ENCODE measurements around the gene SUN3. TPM values are rescaled to one million over a fixed set of nuclear protein-coding genes. Genes with fewer than 3 reads are reported as not detected.
"Not testable (repeated sequence)": the region's sequence is repeated elsewhere in the genome, so short reads cannot be mapped to it uniquely, and the experiment has no call there.

Gene SUN3
- total RNA-seq, 4 donors from 2014 or later, result not detected

DNA sequence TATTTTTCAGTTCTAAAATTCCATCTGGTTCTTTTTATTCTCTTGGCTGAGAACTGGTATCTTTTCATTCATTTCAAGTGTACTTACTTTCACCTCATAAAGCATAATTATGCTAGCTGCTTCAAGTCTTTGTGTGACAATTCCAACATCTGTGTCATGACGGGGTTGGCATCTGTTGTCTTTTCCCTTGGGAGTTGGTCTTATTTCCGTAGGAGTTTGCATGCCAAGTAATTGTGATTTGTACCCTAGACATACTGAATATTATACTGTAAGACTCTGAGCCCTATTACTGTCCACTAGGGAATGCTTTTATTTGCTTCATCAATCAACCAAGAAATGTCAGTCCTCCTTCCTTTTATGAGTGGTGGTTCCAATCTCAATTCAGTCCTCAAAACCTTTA lies 24.9 kb downstream of the SUN3 start:
- H3K4me3 ChIP-seq, result no peak overlapping the region
- TF ChIP-seq POLR2A (IDR thresholded peaks at IDR 0.05), result no peak
- TF ChIP-seq, protein P1, sequence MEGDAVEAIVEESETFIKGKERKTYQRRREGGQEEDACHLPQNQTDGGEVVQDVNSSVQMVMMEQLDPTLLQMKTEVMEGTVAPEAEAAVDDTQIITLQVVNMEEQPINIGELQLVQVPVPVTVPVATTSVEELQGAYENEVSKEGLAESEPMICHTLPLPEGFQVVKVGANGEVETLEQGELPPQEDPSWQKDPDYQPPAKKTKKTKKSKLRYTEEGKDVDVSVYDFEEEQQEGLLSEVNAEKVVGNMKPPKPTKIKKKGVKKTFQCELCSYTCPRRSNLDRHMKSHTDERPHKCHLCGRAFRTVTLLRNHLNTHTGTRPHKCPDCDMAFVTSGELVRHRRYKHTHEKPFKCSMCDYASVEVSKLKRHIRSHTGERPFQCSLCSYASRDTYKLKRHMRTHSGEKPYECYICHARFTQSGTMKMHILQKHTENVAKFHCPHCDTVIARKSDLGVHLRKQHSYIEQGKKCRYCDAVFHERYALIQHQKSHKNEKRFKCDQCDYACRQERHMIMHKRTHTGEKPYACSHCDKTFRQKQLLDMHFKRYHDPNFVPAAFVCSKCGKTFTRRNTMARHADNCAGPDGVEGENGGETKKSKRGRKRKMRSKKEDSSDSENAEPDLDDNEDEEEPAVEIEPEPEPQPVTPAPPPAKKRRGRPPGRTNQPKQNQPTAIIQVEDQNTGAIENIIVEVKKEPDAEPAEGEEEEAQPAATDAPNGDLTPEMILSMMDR (IDR thresholded peaks at IDR 0.05 in 4 of 5, conservative IDR thresholded peaks at IDR 0.05 in 1 of 5), result no peak
- no peaks in the 10 kb centered on the region for H3K27me3 ChIP-seq
- no peaks in the 10 kb centered on the region for H3K36me3 ChIP-seq
- H3K9me3 ChIP-seq, result no peaks in the 10 kb centered on the region
- ATAC-seq, result no peak
- in situ Hi-C loops (cut with MboI; ENCODE audit: low sequenced_read_pairs in 4 of 4), result no loop called here
- DNase-seq, result no peak
- intact Hi-C loops (cut with DNase I; ENCODE audit: low total_unique reads), result no loop called here
- no peaks in the 10 kb centered on the region for H3K4me1 ChIP-seq
- H3K27ac ChIP-seq, result no peak overlapping the region

DNA sequence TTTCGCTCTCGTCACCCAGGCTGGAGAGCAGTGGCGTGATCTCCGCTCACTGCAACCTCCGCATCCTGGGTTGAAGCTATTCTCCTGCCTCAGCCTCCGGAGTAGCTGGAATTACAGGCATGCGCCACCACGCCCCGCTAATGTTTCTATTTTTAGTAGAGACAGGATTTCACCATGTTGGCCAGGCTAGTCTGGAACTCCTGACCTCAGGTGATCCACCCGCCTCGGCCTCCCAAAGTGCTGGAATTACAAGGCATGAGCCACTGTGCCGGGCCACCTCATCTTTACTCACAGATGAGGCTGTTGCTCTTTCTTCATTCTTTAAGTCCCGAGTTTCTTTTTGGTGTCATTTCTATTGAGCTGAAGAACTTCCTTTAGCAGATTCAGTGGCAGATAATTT lies 28.7 kb downstream of the SUN3 start:
- intact Hi-C loops (cut with DNase I; ENCODE audit: low total_unique reads); ATAC-seq: not testable (repeated sequence)

DNA sequence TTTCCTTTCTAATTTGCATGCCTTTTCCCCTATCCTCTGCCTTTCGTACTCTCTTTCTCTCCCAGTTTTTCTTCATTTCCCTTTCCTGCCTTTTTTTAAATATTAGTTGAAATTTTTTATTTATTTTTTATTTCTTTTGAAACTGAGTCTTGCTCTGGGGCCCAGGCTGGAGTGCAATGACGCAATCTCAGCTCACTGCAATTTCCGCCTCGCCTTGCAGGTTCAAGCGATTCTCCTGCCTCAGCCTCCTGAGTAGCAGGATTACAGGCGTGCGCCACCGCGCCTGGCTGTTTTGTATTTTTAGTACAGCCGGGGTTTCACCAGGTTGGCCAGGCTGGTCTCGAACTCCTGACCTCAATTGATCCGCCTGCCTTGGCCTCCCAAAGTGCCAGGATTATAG lies 29.5 kb downstream of the SUN3 start:
- Histone ChIP-seq H3K9me3 (no peaks in the 10 kb centered on the region), H3K4me1 (no peaks in the 10 kb centered on the region), H3K4me3 (no peak overlapping the region), H3K36me3 (no peaks in the 10 kb centered on the region), H3K27me3 (no peaks in the 10 kb centered on the region), H3K27ac (no peak overlapping the region)
- TF ChIP-seq POLR2A (IDR thresholded peaks at IDR 0.05), result no peak
- TF ChIP-seq, protein P1 (IDR thresholded peaks at IDR 0.05 in 4 of 5, conservative IDR thresholded peaks at IDR 0.05 in 1 of 5), result no peak
- ATAC-seq (no peak), DNase-seq (no peak)
- in situ Hi-C loops (cut with MboI; ENCODE audit: low sequenced_read_pairs in 4 of 4), result no loop called here
- intact Hi-C loops (cut with DNase I; ENCODE audit: low total_unique reads), result no loop called here

More for the DNA sequence above, 28.7 kb downstream of the SUN3 start:
- DNase-seq; H3K4me3 ChIP-seq; H3K27me3 ChIP-seq; H3K27ac ChIP-seq; in situ Hi-C loops (cut with MboI; ENCODE audit: low sequenced_read_pairs in 4 of 4); H3K9me3 ChIP-seq; H3K36me3 ChIP-seq; H3K4me1 ChIP-seq: not testable (repeated sequence)

DNA sequence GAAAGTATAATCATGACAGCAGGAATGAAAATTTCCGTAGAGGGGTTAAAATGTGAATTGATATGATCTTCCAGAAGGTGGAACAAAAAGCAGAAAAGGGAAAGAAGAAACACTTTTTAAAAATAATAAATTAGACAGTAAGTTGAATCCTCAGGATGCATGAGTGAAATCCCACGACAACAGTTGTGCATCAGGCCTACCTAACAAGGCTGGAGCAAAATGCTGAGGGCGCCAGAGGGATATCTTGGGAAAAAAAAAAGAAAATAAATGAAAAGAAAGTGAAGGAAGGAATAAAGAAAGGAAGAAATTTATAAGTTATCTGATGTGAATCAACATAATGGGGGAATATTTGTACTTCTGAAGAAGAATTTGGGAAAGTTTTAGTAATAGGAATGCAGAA lies 36.5 kb downstream of the SUN3 start:
- peak overlapping the region in 1 of 4 donors; percentile 15 for H3K27ac ChIP-seq
- ATAC-seq, result no peak
- peak overlapping the region in 3 of 4 donors; percentile 38 to 67 (median 48) for H3K4me3 ChIP-seq
- DNase-seq, result no peak
- TF ChIP-seq, protein P1 (IDR thresholded peaks at IDR 0.05 in 4 of 5, conservative IDR thresholded peaks at IDR 0.05 in 1 of 5), result no peak
- no peak for TF ChIP-seq POLR2A (IDR thresholded peaks at IDR 0.05)
- in situ Hi-C loops (cut with MboI; ENCODE audit: low sequenced_read_pairs in 4 of 4), result loop anchor here in 2 of 4 donors (5.0 kb wide), 1 partner anchor 115 kb away; no protein-coding TSS in a partner anchor
- H3K27me3 ChIP-seq, result peaks cover 0 to 2% (median 0%) of the 10 kb centered on the region in 3 donors
- no peaks in the 10 kb centered on the region for H3K4me1 ChIP-seq
- no peaks in the 10 kb centered on the region for H3K9me3 ChIP-seq
- intact Hi-C loops (cut with DNase I; ENCODE audit: low total_unique reads), result no loop called here
- H3K36me3 ChIP-seq, result no peaks in the 10 kb centered on the region

DNA sequence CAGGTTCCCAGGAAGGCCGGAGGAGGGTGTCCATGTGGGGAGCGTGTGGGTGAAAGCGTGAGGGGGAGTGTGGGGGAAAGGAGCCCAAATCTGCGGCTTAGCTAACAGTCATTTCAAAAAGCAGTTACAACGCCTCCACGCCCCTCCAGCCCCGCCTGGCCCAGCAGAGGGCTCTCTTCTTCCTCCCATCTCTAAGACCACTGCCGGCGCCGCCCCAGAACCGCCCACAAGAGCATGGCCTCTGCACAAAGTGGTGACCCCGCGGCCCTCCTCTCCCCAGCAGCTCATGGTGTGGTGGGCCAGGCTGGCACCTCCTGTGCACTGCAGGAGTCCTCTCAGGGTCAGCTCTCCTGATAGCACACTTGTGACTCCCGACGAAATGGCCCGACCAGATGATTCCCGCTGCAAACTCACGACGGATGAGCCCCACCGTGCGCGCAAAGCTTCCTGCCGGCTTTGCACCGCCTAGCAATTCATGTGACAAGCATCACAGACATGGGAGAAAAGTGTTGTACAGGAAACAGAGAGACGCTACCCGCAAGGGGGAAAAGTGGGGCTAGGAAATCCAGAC lies 37.1 kb downstream of the SUN3 start:
- Histone ChIP-seq H3K4me1 (no peaks in the 10 kb centered on the region), H3K27me3 (peaks cover 0 to 2% (median 0%) of the 10 kb centered on the region in 3 donors), H3K27ac (peak overlapping the region in 1 of 4 donors; percentile 15), H3K36me3 (no peaks in the 10 kb centered on the region), H3K9me3 (no peaks in the 10 kb centered on the region), H3K4me3 (peak overlapping the region; percentile 38 to 67 (median 48))
- peak; percentile 63 to 75 for ATAC-seq
- no peak for TF ChIP-seq POLR2A (IDR thresholded peaks at IDR 0.05)
- TF ChIP-seq, protein P1 (IDR thresholded peaks at IDR 0.05 in 4 of 5, conservative IDR thresholded peaks at IDR 0.05 in 1 of 5), result peak; percentile 18 to 61 (median 49)
- intact Hi-C loops (cut with DNase I; ENCODE audit: low total_unique reads), result loop anchor here (1.0 kb wide), 1 partner anchor 118 kb away; no protein-coding TSS in a partner anchor
- peak; percentile 58 to 64 for DNase-seq
- in situ Hi-C loops (cut with MboI; ENCODE audit: low sequenced_read_pairs in 4 of 4), result loop anchor here in 2 of 4 donors (5.0 kb wide), 1 partner anchor 115 kb away; no protein-coding TSS in a partner anchor
